ENCODE results near the gene NPFFR1. TPM values are rescaled to one million over a fixed set of nuclear protein-coding genes. Genes with fewer than 3 reads are reported as not detected.

NPFFR1 gene
- total RNA-seq, 1 donor from 2014 or later = not detected

DNA sequence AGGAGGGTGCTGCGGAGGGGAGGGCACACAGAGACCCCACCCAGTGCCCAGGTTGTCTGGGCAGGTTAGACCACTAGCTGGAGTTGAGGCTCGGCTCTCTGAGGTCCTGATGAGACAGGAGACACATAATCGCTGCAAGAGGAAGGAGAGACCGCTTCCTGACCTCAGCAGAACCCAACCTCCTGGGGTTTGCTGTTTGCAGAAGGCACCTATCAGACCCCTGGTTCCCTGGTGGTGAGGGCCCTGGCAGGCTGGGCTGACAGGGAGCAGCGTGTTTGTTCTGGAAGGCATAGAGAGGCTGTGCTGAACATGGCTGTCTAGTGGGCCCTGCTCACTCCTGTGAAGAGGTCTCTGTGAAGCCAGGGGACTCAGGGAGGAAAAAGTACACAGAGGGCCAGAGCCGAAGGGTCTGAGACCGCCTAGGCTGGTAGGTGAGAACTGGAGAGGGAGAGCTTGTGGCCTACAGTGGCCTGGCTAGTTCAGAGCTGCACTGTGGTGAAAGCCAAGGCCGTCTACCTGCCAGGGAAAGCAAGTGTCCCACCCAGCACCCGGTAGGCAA, 39.4 kb upstream of the NPFFR1 start:
- Histone ChIP-seq H3K9me3 (replicated peaks) (no peaks in the 10 kb centered on the region), H3K27ac (replicated peaks) (peak overlapping the region; percentile 63), H3K4me3 (no peak overlapping the region), H3K36me3 (no peaks in the 10 kb centered on the region), H3K27me3 (ENCODE audit: low read depth) (no peaks in the 10 kb centered on the region), H3K4me1 (peaks cover 40% of the 10 kb centered on the region)
- no peak for DNase-seq
- TF ChIP-seq, protein P1, sequence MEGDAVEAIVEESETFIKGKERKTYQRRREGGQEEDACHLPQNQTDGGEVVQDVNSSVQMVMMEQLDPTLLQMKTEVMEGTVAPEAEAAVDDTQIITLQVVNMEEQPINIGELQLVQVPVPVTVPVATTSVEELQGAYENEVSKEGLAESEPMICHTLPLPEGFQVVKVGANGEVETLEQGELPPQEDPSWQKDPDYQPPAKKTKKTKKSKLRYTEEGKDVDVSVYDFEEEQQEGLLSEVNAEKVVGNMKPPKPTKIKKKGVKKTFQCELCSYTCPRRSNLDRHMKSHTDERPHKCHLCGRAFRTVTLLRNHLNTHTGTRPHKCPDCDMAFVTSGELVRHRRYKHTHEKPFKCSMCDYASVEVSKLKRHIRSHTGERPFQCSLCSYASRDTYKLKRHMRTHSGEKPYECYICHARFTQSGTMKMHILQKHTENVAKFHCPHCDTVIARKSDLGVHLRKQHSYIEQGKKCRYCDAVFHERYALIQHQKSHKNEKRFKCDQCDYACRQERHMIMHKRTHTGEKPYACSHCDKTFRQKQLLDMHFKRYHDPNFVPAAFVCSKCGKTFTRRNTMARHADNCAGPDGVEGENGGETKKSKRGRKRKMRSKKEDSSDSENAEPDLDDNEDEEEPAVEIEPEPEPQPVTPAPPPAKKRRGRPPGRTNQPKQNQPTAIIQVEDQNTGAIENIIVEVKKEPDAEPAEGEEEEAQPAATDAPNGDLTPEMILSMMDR (IDR thresholded peaks at IDR 0.05; ENCODE audit: borderline replicate concordance) = no peak
- intact Hi-C loops (cut with micrococcal nuclease) = no loop called here

DNA sequence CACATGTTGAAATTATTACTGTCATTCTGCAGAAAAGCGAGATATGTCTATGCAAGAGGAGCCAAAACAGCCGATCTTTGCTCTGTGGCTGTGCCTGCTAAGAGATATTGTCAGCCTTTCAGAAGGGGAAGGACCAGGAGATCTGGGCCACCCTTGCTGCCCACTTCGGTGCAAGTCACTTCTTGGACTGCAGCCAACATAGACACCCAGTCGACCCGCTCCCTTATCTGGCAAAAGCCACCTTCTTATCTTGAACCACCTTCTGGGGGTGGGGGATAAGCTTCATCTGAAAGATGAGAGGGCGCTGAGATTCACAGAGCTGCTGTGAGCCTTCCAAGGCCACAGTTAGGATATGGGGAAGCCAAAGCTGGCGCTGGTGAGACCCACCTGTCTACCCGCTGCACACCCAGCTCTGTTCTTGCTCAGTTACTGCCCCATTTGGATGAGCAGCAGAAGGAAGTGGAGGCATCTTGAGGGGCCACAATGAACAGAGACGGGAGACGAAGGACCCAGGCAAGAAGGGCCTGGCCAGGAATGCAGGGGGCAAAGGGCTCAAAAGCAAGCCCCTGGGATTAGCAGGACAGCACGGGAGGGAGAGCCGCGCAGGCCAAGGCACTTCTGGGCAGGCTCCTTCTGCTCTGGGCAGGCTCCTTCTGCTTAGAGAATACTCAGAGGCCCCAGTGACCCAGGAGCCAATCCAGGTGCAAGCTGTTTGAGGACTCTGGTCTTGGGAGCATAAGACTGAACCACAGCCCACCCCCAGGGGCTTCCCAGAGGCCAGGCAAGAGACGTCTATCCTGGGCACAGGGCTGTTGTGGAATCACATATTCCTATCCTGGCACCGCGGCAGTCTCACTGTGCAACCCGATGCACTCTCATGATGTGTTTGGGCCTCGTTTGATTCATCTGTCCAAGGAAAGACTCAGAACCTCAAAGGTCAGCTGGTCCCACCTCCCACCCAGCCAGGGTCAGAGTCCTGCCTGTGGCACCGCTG, 38.4 kb upstream of the NPFFR1 start:
- DNase-seq = no peak
- Histone ChIP-seq H3K4me3 (no peak overlapping the region), H3K27me3 (ENCODE audit: low read depth) (no peaks in the 10 kb centered on the region), H3K9me3 (replicated peaks) (no peaks in the 10 kb centered on the region), H3K36me3 (no peaks in the 10 kb centered on the region), H3K27ac (replicated peaks) (no peak overlapping the region), H3K4me1 (peaks cover 40% of the 10 kb centered on the region)
- intact Hi-C loops (cut with micrococcal nuclease) = no loop called here
- TF ChIP-seq, protein P1 (IDR thresholded peaks at IDR 0.05; ENCODE audit: borderline replicate concordance) = no peak

DNA sequence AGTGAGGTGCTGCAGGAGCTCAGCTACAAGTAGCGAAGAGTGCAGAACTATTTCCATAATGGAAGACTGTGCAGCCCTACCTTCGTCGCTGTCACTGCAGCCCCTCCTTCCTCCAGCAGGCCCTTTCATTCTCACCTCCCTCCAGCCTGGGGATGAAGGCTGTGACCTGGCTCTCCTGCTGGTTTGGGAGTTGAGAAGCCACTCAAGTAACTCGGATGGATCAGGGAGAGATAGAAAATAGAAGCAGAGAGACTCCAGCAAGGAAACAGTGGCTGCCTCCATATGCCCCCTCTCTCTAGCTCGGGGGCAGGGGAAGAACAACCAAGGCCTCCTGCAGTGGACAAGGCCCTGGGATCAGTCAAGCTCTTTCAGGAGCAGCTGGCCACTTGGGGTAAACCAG, 37.4 kb upstream of the NPFFR1 start:
- TF ChIP-seq, protein P1 (IDR thresholded peaks at IDR 0.05; ENCODE audit: borderline replicate concordance) = no peak
- H3K4me3 ChIP-seq = no peak overlapping the region
- no peak for DNase-seq
- intact Hi-C loops (cut with micrococcal nuclease) = no loop called here
- H3K27ac ChIP-seq (replicated peaks) = peak overlapping the region; percentile 57
- H3K27me3 ChIP-seq (ENCODE audit: low read depth) = no peaks in the 10 kb centered on the region
- H3K4me1 ChIP-seq = peaks cover 40% of the 10 kb centered on the region
- H3K9me3 ChIP-seq (replicated peaks) = no peaks in the 10 kb centered on the region
- H3K36me3 ChIP-seq = no peaks in the 10 kb centered on the region

DNA sequence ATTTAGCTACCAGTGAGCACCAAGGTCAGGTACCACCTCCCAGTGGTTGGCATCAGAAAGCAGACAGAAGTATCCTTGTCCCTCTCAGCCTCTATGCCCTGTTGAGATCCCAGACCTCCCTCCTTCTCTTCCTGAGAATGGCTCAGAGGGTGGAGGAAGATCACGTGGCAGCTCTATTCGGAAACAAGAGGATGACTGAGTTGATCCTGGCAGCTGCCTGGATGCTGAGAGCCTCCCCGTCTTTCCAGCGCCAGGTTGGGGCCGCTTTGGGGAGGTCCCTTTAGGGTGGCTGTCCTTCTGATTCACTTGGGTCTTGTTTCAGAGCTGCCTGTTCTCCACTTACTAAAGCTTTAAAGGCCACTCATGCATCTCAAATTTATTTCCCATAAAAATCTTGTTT, 36.9 kb upstream of the NPFFR1 start:
- no peak for DNase-seq
- TF ChIP-seq, protein P1 (IDR thresholded peaks at IDR 0.05; ENCODE audit: borderline replicate concordance) = no peak
- H3K27ac ChIP-seq (replicated peaks) = peak overlapping the region; percentile 57

DNA sequence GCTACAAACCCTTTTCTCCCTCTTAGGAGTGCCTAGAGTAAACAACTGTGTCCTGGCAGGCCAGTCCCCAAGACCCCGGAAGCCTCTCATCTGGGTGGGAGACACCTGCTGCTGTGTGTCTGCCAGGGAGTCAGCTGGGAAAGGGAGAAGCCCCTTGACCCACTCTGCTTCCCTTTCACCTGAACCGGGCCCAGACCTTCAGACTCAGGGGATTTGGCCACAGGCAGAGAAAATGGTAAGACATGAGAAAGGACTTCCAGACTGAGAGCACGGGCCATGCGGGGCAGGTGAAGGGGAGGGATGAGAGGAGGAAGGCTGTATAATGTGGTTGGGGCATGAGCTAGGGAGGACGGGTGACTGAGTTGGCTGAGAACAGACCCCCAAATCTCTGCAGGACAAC, 36.0 kb upstream of the NPFFR1 start:
- H3K4me1 ChIP-seq = peaks cover 37% of the 10 kb centered on the region
- TF ChIP-seq, protein P1 (IDR thresholded peaks at IDR 0.05; ENCODE audit: borderline replicate concordance) = no peak
- DNase-seq = no peak
- H3K4me3 ChIP-seq = no peak overlapping the region
- intact Hi-C loops (cut with micrococcal nuclease) = no loop called here
- H3K27me3 ChIP-seq (ENCODE audit: low read depth) = no peaks in the 10 kb centered on the region
- H3K27ac ChIP-seq (replicated peaks) = no peak overlapping the region
- no peaks in the 10 kb centered on the region for H3K9me3 ChIP-seq (replicated peaks)
- H3K36me3 ChIP-seq = no peaks in the 10 kb centered on the region

More for the DNA sequence above, 36.9 kb upstream of the NPFFR1 start:
- Histone ChIP-seq H3K9me3 (replicated peaks) (no peaks in the 10 kb centered on the region), H3K4me3 (no peak overlapping the region), H3K36me3 (no peaks in the 10 kb centered on the region), H3K27me3 (ENCODE audit: low read depth) (no peaks in the 10 kb centered on the region), H3K4me1 (peaks cover 39% of the 10 kb centered on the region)
- intact Hi-C loops (cut with micrococcal nuclease) = no loop called here

All from left ventricle myocardium inferior (tissue), 1 donor.